GM23248 (cell line): ENCODE measurements around the gene RPL36.

ENCODE experiments used
- EZH2 ChIP-seq: fragments of 200-600 bp; sonication (generic); IDR thresholded peaks from 2 replicates; pipeline ENCODE4 v1.6.1; 2018; ENCODE audit warnings: antibody characterized with exemption, mild to moderate bottlenecking; ENCODE audit not compliant: insufficient read depth, poor library complexity, severe bottlenecking
- EZH2phosphoT487 ChIP-seq: fragments of 200-600 bp; sonication (generic); IDR thresholded peaks from 2 replicates; pipeline ENCODE4 v1.6.1; 2018; ENCODE audit warnings: antibody characterized with exemption, moderate library complexity, mild to moderate bottlenecking, low read depth; ENCODE audit not compliant: insufficient read depth

DNA sequence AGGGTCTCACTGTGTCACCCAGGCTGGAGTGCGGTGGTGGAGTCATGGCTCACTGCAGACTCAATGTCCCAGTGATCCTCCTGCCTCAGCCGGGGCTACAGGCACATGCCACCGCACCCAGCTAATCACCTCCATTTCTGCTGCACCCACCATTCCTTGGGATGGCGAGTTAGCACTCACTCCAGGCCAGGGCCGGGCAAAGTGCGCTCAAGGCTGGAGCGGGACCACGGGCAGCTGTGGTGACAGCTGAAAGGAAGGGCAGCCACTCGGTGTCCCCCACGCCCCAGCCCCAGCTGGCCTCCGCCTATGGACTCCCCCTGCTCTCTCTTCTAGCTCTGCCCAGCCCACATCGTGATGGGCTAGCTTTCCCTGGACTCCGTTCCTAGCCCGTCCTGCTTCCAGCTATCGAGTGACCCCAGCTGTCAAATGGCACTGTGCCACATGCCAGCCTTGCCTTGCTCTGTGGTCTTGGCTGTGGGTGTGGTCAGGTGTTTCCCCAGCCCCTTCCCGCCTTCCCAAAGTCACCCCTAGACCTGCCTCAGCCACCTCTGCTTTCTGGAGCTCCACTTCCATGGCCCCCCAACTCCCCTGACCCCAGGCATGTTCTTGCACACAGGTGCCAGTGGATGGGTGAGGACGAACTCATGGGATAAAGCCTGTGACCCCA, 13.9 kb upstream of the RPL36 start:
- TF ChIP-seq EZH2phosphoT487 (no peak), EZH2 (no peak)
